DND-41 (cell line): ENCODE results near the gene F13A1.

Experiments used
- CTCF ChIP-seq: IDR thresholded peaks from 2 replicates; pipeline ENCODE4 v1.5.1; 2012; ENCODE audit warnings: borderline replicate concordance, low read length, moderate library complexity, mild to moderate bottlenecking; ENCODE audit not compliant: poor library complexity, severe bottlenecking; ENCODE audit errors: extremely low read depth
- EZH2 ChIP-seq: IDR thresholded peaks from 3 replicates; pipeline ENCODE4 v1.6.1; 2012; ENCODE audit warnings: borderline replicate concordance, low read depth, mild to moderate bottlenecking, moderate library complexity, low read length, inconsistent platforms; ENCODE audit not compliant: severe bottlenecking

GRCh38 chr6:6357032-6357431, 36.6 kb upstream of the F13A1 start:
- no peak for TF ChIP-seq CTCF
- no peak for TF ChIP-seq EZH2
